NOMO-1 treated with dmso at 0.1 percent for 144 hours (cell line): ENCODE data around the gene PRTG.
A peak's percentile ranks its signal among the peaks of the same experiment; 100 is the strongest.
"Not testable (repeated sequence)": the region's sequence is repeated elsewhere in the genome, so short reads cannot be mapped to it uniquely, and the experiment has no call there.

Source experiments
- DNase-seq: peaks from one replicate; lab custom pipeline; 2025; ENCODE audit not compliant: unreplicated experiment; lab: John Stamatoyannopoulos, UW

Gene PRTG, protein sequence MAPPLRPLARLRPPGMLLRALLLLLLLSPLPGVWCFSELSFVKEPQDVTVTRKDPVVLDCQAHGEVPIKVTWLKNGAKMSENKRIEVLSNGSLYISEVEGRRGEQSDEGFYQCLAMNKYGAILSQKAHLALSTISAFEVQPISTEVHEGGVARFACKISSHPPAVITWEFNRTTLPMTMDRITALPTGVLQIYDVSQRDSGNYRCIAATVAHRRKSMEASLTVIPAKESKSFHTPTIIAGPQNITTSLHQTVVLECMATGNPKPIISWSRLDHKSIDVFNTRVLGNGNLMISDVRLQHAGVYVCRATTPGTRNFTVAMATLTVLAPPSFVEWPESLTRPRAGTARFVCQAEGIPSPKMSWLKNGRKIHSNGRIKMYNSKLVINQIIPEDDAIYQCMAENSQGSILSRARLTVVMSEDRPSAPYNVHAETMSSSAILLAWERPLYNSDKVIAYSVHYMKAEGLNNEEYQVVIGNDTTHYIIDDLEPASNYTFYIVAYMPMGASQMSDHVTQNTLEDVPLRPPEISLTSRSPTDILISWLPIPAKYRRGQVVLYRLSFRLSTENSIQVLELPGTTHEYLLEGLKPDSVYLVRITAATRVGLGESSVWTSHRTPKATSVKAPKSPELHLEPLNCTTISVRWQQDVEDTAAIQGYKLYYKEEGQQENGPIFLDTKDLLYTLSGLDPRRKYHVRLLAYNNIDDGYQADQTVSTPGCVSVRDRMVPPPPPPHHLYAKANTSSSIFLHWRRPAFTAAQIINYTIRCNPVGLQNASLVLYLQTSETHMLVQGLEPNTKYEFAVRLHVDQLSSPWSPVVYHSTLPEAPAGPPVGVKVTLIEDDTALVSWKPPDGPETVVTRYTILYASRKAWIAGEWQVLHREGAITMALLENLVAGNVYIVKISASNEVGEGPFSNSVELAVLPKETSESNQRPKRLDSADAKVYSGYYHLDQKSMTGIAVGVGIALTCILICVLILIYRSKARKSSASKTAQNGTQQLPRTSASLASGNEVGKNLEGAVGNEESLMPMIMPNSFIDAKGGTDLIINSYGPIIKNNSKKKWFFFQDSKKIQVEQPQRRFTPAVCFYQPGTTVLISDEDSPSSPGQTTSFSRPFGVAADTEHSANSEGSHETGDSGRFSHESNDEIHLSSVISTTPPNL

DNA sequence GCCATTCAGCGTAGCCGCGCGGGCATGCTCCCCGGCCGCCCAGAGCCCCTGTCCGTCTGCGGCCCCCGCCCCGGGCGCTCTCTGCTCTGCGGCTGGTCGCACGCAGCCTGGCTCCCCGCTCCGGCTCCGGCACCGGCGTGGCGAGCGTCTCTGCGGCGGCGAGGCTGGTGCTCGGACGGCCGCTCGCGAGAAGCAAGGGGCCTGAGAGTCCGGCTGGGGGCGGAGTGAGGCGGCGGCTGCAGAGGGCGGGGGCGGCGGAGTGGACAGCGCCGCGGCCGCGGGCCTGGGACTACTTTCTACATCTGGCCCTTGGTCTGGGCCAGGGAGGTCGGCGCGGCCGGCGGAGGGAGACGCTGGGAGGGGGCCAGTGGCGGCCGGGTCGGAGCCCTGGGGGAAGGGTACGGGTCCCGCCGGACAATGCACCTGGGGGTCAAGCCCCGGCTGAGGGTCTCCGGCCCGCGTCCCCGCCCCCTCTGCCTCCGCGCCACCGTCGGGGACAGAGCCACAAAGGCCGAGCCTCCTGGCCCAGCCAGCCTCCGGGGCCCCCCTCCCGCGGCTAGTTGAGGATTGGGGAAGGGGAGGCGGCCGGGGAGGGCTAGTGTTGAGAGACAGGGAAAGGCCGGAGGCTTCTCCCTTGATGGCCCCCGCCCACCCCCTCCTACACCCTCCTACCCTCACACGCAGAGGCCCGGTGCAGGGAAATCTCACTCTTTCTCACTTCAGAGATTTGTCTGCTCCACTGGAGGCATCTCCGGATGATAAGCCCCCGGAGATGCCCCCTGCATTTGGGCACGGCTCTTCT, at the start of gene PRTG:
Gene PRTG, minus strand, starts transcription at position 226 of the 802 bp plus-strand sequence. Its CDS starts 221 bp downstream, at position 5.
- DNase-seq: no peak

DNA sequence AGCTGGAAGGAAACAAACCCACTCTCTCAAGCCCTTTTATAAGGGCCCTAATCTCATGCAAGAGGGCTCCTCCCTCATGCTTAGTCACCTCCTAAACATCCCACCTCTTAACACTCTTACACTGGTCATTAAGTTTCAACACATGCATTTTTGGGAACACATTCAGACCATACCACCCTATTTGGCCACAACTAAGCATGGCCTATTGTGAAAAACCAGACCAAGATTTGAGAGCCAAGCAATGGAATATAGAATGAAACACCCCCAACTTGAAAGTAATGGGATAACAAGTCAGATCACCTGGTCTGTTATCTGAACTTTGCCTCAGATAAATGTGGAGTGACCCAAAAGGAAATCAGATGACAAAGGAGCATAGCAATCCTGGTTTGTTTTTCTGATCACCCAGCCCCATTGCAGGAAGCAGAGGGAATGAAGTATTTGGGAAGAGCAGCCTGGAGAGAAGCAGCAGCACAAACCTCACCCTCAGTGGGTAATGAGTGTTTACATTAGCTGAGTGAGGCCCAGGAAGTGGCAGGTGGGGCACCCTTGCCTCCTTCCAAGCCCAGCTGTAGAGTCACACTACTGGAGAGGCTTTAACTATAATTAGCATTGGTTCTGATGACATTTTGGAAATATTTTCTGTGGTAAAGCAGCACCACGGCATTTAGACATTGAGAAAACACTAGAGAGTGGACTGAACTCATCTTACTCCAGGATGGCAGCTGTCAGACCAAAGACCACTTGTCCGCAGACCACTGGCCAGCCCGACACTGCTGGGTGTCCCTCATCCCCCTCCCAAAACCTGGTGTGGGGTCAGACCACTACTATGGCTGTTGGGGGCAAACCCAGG, 48.8 kb upstream of the PRTG start:
- no peak for DNase-seq

DNA sequence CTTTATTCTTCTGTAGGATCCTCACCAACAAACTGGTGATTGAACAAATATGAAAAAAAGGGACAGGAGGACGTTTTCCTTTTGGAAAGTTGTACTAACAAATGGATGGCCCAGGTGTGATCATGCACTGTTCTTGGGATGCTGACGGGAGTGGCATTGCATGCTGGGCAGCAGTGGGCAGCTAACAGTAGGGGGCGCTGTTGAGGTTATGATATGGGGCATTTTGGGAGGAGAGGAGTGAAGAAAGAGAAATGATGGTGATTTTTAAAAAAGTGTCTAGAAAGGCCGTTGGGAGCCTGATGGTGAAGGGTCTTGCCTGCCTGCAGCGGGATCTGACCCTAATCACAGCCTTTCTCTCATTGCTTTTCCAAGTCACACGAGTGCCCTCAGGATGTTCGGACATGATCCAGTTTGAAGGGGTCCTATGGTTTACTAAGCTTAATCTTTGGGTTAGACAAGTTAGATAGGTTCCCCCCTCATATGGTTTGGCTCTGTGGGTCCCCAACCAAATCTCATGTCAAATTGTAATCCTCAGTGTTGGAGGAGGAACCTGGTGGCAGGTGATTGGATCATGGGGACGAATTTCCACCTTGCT, 46.2 kb upstream of the PRTG start:
- no peak for DNase-seq

DNA sequence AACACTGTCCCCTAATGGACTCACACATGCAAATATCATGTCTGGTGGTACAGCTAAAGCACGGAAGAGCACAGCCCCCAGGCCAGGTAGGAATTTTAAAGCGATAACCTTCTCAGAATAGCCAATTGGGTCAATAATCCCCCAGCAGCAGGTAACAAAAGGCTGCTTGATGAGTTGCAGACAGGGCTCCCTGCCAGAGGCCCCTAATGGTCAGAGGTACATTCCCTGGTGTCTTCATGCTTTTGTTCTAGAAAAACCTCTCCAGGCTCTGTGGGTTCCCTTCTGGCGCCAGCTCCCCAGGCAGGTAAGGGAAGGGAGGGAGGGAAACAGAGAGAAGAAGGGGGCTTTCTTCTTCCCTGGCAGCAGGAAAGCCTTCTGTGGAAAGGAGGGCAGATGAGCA, 43.4 kb upstream of the PRTG start:
- no peak for DNase-seq

DNA sequence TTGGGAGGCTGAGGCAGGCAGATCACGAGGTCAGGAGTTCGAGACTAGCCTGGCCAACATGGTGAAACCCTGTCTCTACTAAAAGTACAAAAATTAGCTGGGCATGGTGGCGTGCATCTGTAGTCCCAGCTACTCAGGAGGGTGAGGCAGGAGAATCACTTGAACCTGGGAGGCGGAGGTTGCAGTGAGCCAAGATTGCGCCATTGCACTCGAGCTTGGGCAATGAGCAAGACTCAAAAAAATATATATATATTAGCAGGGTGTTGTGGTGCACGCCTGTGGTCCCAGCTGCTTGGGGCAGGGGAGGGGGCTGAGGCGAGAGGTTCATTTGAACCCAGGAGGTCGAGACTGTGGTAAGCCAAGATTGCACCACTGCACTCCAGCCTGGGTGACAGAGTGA, 42.6 kb upstream of the PRTG start:
- DNase-seq: not testable (repeated sequence)

DNA sequence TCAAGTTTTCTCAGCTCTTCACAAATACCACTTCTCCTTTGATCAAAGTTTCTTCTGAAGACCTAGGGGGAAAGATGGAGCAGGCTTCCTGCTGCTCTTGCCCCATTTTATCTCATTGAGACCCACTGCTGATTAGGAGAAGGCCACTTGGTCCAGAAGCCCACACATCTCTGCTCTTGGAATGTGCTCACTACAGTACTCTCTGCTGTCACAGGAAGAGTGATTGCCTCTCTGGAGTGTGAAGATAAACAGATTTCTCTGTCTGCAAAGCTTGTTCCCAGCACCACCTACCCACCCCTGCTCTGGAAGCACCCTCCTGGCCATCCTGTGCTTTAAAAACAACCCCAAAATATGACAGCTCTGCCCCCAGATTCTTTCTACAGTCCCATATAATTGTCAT, 41.3 kb upstream of the PRTG start:
- no peak for DNase-seq

DNA sequence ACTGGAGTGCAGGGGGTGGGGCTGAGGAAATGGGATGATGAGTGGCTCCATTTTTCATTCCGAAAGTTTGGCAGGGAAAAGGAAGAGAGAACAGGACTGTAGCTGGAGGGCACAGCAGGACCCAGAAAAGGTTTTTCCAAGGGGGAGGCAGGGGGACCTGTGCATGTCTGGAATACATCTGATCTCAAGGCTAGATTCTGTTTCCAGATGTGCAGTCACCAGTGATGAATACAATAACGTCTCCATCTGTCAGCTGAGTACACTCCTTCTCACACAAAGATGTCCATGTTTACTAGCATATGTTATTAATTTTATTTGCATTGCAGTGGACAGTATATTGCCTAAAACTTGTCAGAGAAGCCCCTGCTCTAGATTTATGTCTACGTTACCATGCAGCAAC, 39.9 kb upstream of the PRTG start:
- no peak for DNase-seq

DNA sequence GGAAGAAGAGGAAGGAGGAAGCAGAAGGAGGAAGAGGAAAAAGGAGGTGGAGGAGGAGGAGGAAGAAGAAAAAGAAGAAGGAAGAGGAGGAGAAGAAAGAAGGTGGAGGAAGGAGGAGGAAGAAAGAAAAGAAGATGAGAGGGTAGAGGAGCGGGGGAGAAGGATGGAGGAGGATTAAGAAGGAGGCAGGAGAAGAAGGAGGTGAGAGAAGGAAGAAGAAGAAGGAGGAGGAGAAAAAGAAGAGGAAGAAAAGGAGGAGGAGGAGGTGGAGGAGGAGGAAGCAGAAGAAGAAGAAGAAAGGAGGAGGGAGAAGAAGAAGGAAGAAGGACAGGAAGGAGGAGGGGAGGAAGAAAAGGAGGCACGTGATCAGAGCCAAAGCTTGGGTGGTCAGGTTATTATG, 37.3 kb upstream of the PRTG start:
- DNase-seq: no peak

DNA sequence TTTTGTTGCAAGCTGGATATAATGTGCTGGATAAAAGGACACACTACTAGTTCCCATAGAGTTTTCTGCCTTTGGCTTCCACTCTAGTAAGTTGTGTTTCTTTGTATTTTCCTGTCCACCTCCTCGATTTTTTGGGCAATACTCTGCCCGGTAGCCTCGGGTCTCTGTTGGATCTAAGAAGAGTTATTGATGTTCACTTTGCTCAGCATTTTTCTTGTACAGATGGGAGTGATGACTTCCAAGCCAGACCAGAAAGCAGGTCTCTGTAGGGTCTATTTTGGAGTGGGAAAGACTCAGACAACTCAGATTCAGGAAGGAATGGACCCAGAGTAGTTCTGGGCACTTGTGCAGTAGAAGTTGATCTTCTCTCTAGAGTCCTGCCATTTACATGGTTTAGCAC, 36.0 kb upstream of the PRTG start:
- DNase-seq: no peak

DNA sequence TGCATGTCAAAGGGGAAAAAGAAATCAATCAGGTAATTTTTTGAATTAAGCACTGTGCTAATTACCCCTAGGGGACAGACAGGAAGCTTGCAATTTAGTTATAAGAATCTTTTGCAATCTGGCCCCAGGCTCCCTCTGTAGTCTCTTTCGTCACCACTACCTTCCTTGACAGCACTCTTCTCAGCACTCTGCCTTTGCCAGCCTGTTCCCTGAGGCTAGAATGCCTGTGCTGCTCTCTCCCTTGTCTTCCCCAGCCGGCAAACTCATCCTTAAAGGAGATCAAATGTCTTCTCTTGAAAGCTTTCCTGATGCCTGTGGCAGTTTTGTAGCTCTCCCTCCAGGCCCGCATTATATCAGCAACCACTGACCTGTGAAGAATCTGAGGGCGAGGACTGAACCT, 32.4 kb upstream of the PRTG start:
- DNase-seq: peak; percentile 41

DNA sequence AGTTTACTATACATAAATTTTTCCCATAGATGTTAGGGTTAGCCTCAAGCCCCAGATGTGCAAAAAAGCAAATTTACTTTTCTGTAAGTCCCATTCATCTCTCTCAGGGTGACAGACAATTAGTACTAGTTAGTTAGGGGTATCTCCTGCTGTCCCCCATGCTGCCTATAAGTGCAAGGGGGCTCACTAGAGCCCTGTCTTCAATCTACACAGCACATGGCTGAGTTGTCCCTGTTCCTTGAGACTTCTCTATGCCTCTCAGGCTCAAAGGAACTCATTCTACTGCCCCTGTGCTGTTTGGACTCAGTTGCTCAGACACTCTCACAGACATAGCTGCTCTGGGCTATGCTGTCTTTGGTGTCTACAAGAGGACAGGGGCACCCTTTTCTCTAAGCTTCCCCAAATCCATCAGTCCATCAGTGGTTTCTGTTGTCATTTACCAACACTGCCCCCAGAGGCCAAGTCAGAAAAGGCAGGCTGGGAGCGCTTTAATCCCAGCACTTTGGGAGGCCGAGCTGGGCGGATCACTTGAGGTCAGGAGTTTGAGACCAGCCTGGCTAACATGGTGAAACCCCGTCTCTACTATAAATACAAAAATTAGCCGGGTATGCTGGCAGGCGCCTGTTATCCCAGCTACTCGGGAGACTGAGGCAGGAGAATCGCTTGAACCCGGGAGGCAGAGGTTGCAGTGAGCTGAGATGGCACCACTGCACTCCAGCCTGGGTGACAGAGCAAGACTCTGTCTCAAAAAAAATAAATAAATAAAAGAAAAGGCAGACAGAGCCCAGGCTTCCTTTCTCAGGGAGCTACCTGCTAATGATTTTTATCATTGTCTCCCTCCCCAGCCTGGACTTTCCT, 31.4 kb upstream of the PRTG start:
- DNase-seq: no peak

DNA sequence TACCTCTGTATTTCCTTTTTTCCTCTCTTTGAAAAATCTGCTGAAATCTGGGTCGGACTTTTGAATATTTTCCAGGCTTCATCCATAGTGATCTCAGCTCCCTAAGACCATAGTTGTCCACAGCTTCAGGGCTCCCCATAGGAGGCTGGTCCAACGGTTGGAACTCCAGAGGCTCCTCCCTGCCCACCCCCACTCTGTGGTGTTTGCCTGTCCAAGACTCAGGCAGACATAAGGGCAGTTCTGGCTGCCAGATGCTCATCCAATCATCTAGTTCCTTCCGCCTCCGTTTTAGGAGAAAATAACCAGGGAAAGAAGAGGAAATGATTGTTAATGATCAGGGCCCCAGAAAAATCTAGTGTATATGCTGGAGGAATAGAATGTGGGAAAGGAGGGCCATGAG, 27.9 kb upstream of the PRTG start:
- no peak for DNase-seq

DNA sequence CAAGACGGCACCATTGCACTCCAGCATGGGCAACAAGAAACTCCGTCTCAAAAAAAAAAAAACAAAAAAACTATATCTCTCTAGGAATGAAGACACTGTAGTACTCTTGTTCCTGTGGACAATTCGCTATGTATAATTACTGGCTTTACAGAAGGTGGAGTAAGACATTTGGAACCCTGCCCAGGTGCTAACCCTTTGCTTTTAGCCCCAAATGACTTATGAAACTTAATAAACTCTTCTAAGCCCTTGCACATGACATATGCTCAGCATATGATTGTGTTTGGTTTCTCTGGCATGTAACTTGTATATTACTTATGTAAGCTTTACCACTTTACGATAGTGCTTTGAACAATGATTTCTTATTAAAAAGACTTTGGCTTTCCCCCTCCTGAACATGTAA, 27.3 kb upstream of the PRTG start:
- DNase-seq: no peak

DNA sequence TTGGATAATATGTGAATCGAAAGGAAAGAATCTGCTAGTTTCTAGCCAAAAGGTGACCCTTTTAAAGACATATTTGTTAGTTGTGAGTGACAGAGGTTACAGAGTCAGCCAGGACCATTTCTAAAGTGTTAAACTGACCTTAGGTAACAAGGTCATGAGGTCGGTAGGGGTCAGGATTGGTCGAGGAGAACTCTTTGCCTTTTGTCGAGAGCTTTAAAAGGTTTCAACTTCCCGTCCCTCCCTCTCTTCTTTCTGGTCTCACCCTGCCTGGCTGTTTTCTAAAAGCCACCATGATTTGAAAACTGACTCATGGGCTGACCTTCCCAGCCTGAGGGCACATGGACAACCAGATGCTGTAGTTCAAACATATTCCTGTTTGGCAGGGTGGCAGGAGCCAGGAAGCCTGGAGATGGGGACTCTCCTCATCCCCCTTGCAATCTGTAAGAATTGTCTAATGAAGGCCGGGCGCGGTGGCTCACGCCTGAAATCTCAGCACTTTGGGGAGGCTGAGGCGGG, 25.8 kb upstream of the PRTG start:
- no peak for DNase-seq

DNA sequence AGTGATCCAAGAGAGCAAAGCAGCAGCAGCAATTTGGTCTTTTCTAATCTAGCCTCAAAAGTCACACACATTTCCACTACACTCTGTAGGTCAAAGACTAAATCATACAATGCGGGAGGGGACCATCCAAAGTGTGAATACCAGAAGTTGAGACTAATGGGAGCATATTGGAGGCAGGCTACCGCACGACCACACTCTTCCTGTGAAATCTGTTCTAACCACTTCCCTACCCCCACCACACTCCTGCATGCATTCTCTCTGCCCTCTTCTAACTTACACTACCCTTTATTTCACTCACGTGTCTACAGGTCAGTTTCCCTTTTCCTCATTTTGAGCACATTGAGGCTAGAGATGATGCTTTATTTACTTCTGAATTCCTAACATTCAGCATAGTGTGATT, 23.7 kb upstream of the PRTG start:
- no peak for DNase-seq

DNA sequence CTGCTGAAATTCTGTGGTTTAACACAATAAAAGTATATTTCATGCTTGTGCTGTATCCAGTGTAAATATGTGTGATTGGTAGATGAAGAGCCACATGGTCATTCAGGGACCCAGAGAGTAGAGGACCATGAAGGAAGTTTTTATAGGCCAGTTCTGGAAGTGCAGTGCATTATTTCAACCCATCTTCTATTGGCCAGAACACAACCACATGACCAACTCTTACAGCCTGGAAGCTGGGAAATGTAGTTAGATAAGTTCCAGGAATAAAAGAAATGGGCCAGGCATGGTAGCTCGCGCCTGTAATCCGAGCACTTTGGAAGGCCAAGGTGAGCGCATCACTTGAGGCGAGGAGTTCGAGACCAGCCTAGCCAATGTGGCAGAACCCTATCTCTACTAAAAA, 21.4 kb upstream of the PRTG start:
- DNase-seq: no peak

DNA sequence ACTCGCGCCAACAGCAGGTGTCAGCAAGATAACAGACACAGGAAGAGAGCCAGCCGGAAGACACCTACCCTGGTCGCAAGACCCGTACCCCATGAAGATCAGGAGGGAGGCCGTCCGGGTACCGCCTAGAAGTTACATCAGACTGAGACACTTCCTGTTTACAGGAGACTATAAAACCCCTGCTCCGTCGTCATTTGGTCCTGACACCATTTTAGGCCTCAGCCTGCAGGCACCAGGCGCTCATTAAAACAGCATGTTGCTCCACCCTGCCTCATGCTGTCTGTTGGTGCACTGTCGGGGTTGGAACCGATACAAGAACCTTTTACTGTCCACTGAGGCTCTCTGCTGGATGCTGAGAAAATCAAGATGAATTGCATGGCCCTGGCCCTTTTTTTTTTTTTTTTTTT, 15.6 kb upstream of the PRTG start:
- no peak for DNase-seq

DNA sequence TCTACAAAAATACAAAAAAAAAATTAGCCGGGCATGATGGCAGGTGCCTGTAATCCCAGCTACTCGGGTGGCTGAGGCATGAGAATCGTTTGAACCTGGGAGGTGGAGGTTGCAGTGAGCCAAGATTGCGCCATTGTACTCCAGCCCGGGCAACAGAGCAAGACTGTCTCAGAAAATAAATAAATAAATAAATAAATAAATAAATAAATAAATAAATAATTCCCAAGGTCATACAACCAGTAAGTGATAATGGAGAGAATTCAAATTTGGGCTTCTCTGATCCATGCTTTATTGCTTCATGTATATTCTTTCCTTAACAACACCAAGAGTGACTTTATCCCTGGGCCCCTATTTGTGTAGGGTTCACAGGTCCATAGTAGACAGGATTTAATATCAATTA, 10.5 kb upstream of the PRTG start:
- not testable (repeated sequence) for DNase-seq
